A673 (cell line): ENCODE results near the gene VAMP1.

ENCODE experiments used
- CTCF ChIP-seq: fragments of 300-800, 200-600 bp; sonication (generic); conservative IDR thresholded peaks from 2 replicates; pipeline ENCODE4 v1.5.1; 2017; ENCODE audit warnings: low read depth, mild to moderate bottlenecking, antibody characterized with exemption, low read length, moderate library complexity, mixed read lengths
- EZH2 ChIP-seq: fragments of 200-600 bp; sonication (generic); IDR thresholded peaks from 2 replicates; pipeline ENCODE4 v1.6.1; 2017; ENCODE audit warnings: borderline replicate concordance, low read depth, mild to moderate bottlenecking, mixed read lengths, antibody characterized with exemption, low read length; ENCODE audit not compliant: poor library complexity, severe bottlenecking

GRCh38 chr12:6476489-6476888, 6.0 kb upstream of the VAMP1 start:
- no peak for TF ChIP-seq CTCF
- no peak for TF ChIP-seq EZH2
